ENCODE measurements around the gene B3GNT4.
"Not testable (repeated sequence)": the region's sequence is repeated elsewhere in the genome, so short reads cannot be mapped to it uniquely, and the experiment has no call there.

The B3GNT4 gene

GRCh38 chr12:122225683-122226365 is 22.3 kb downstream of the B3GNT4 start, which contains the start of gene DIABLO:
TSS of gene DIABLO (minus strand) at chr12:122226052. CDS start at chr12:122226014, 38 bp downstream.
- DNase-seq: peak; percentile 99

DNA sequence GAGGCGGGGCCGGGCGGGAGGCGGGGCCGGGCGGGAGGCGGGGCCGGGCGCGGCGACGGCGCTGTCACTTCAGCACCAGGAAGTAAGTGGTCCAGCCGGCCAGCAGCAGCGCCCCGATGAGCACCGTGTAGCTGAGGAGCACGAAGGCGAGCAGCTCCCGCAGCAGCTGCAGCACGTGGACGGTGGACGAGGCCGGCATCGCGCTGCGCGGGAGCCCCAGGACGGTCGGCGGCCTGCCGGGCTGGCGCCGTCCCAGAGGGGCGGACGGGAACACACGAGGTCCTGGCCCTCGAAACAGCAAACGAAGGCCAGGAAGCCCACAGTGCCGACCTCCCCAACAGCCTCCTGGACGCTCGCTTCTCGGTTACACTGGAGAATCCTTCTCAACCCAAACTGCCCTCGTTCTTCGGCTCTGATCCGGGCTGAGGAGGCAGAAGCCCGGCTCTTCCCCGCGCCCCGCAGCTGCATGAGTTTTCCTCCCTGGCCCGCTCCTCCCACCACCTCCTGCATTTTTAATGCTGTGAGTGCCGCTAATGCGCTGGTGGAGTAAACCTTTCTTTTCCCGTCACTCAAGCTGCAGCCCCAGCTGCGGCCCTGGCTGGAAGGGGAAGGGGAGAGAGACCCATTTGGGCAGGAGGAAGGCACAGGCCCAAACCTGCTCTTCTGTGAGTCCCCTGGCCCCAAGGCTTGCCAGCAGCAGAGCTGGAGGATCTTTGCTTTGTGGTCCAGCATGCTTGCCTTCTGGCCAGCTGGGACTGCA is 23.0 kb downstream of the B3GNT4 start:
- DNase-seq: no peak

DNA sequence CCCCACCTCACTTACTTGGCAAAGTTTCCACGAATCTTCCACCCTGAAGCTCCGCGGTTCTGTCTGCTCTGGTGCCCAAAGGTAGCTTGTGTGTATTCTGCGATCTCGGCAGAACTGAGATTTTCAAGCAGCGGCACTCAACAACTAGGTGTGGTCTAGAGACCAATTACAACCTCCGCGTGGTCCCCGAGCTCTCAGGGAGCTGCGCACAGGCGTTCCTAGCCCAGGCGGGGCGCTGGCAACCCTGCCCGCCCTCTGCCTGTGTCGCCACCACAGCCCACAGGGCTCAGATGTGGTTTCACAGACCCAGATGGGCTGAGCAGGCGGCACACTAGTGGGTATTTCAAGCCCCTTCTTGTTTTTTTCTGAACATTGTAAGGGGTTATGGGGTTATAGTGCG is 23.8 kb downstream of the B3GNT4 start:
- no peak for DNase-seq

DNA sequence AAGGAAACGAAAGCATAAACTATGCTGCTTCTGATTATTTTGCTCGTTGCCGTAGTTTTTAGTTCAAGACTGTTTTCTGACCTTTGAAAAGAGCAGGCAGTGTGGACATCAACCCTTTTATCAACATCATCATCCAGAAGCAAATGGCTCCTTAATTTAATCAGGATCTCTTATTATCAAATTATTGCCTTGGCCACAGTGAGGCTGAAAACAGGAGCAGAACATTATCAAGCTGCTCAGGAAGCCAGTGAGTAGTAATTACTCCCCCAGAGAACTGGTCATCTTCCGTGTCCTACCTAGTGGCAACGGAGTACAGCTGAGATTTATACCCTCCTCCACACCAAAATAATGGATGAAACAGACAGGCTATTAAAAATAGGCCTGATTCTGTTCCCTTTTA is 24.6 kb downstream of the B3GNT4 start:
- DNase-seq: no peak

DNA sequence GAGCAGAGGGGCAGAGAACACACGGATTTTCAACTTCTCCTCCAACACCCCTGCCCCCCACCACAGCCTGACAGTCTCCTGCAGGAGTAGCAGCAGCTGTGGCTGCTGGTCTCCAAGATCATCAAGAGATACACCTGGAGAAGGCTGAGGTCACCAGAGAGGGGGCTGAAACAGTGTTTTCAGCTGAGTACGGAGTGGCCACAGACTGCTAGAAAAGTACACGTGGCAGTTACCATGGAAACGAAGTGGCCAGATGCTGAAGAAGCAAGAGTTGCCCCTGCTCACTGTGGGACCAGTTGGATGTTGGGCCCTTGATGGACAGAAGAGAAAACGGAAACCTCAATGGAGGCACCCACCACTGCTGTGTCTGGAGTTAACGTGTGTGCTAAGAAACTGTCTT is 27.3 kb downstream of the B3GNT4 start:
- no peak for DNase-seq

DNA sequence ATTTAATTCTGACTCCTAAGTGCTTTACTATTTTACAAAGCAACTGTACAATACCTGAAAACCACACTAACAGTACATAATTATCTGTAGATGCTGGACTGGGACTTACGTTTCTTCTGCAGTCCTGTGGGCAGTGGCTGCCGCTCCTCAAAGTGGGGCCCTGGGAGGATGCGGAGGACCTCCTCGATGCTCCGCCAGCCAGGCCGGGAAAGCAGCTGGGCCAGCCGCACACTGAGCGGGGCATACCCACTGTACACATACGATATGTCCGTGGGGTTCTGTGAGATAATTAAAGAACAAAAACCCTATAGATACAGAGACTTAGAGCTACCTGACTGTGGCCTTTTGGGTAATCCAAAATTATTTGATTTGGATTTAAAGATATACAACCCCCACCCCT is 29.2 kb downstream of the B3GNT4 start:
- no peak for DNase-seq

- peak; percentile 45 for DNase-seq
These were observed 32.2 kb downstream of the B3GNT4 start for GRCh38 chr12:122235741-122236140.

GRCh38 chr12:122238861-122239260 is 35.4 kb downstream of the B3GNT4 start:
- DNase-seq: no peak

DNA sequence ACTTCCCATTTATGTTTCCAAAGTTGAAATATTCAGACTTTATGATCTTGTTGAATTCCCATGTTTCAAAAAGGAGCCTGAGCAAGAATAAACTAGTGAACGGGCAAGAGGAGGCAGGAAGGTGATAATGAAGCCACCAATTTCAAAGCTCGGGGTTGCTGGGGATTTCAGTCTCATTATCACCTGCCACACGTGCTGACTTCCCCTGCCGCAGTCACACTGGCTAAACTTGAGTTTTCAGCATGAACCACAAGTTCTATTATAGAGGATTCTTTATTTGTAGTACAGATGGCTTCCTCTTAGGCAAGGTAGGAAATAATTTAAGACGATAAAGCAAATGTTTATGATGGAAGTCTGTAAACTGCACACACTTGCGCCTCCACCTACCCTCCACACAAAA is 40.5 kb downstream of the B3GNT4 start:
- no peak for DNase-seq

DNA sequence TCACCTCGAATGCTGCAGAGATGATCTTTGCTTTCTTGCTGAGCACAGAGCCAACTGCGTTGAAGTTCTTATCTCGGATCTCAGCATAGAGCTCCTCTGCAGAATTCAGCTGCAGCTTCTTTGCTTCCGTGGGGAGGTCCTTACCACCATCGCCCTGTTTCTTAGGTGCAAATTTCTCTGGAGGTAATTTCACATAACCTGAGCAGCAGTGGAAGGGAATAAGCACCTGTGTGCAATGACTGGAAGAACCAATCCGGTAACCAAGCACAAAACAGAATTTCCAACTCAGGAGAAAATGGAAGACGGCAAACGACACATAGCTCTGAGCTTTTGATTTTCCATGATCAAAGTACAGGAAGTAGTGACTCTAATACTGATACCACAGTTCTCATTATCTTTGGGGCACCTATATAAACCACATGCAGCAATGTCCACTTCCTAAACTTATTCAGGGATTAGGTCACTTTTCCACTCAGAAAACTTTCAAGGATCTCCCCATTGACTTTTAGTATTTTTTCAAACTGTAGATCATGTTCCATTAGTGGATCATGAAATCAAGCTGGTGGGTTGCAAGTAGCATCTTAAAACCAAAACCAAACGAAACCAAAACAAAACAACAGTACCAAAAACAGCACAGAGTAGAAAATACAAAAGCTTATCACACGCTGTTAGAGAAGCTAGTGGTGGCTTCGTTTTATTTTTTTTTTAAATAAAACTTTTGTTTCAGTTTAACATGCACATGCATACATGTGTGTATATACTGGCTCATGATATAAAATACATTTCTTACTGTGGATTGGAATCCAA is 41.3 kb downstream of the B3GNT4 start:
- DNase-seq: no peak

- no peak for DNase-seq
These were observed 42.0 kb downstream of the B3GNT4 start for GRCh38 chr12:122245553-122245952.

DNA sequence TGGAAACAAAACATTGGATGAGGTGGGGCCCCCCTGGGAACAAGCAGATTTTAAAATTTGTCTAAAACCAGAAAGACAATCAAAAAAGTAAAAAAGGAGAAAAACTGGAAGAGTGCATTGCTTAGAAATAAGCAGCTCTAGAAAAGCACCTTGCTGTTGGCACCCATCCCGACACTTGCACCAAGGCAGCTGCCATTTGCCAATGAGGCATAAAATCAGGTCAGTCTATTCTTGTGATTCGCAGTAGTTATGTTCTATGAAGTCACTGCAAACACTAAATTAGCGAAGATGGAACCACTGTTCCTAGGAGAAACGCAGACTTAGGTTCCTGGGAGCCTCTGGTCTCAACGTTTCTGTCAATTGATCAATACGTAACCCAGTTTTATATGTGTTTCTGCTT is 46.5 kb downstream of the B3GNT4 start:
- no peak for DNase-seq

DNA sequence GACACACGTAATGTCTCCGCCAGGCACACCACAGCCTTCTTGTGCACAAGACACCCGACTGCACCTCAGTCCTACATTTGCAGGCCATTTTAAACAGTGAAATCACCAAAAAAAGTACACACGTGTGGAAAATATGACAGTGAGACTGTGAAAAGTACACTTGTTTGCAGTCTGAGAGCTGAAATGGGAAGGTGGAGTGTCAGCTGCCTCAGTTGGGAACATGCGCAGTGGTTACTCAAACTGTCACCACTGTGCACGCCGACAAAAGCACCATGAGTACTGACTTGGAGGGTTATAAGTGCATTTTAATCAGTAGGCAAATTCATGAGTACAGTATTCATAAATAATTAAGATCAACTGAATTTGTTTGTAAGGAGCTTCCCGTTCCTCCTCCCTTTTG is 47.0 kb downstream of the B3GNT4 start:
- DNase-seq: no peak

DNA sequence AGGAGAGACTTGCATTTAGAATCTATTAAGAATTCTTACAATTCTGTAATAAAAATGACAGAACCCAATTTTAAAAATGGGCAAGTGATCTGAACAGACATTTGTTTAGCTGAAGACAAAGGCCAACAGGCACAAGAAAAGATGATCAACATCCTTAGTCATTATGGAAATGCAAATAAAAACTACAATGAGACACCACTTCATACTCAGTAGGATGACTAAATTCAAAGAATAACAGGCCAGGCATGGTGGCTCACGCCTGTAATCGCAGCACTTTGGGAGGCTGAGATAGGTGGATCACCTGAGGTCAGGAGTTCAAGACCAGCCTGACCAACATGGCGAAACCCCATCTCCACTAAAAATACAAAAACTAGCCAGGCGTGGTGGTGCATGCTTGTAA is 55.0 kb downstream of the B3GNT4 start:
- DNase-seq: not testable (repeated sequence)

Measured in MV-4-11 (cell line).